ENCODE measurements around the gene TBC1D32.
"Not testable (repeated sequence)": the region's sequence is repeated elsewhere in the genome, so short reads cannot be mapped to it uniquely, and the experiment has no call there.

TBC1D32 gene

DNA sequence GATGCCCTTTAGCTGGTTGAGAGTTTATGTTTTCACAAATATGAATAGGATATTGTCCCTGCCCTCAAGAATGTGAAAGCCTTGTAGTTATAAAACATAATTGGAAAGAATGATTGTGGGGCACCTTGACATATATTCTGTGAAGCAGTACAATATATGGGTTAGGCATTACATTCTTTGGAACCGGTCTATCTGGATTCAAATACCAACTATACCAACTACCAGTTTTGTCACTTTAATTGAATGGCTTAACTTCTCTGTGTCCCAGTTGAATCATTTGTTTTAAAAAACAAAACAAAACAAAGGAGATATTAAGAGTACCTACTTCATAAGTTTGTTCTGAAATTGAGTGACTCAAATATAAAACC is 146.5 kb downstream of the TBC1D32 start:
- Histone ChIP-seq H3K9me3 (no peaks in the 10 kb centered on the region), H3K27ac (no peak overlapping the region), H3K27me3 (no peaks in the 10 kb centered on the region), H3K36me3 (no peaks in the 10 kb centered on the region), H3K4me1 (ENCODE audit: control insufficient read depth in 1 of 2, insufficient read depth in 1 of 2, low read depth in 1 of 2, low read length in 1 of 2) (no peaks in the 10 kb centered on the region), H3K4me3 (ENCODE audit: low read depth in 1 of 2, low read length in 1 of 2) (no peak overlapping the region)
- TF ChIP-seq, protein P1, sequence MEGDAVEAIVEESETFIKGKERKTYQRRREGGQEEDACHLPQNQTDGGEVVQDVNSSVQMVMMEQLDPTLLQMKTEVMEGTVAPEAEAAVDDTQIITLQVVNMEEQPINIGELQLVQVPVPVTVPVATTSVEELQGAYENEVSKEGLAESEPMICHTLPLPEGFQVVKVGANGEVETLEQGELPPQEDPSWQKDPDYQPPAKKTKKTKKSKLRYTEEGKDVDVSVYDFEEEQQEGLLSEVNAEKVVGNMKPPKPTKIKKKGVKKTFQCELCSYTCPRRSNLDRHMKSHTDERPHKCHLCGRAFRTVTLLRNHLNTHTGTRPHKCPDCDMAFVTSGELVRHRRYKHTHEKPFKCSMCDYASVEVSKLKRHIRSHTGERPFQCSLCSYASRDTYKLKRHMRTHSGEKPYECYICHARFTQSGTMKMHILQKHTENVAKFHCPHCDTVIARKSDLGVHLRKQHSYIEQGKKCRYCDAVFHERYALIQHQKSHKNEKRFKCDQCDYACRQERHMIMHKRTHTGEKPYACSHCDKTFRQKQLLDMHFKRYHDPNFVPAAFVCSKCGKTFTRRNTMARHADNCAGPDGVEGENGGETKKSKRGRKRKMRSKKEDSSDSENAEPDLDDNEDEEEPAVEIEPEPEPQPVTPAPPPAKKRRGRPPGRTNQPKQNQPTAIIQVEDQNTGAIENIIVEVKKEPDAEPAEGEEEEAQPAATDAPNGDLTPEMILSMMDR (IDR thresholded peaks at IDR 0.05) = no peak

DNA sequence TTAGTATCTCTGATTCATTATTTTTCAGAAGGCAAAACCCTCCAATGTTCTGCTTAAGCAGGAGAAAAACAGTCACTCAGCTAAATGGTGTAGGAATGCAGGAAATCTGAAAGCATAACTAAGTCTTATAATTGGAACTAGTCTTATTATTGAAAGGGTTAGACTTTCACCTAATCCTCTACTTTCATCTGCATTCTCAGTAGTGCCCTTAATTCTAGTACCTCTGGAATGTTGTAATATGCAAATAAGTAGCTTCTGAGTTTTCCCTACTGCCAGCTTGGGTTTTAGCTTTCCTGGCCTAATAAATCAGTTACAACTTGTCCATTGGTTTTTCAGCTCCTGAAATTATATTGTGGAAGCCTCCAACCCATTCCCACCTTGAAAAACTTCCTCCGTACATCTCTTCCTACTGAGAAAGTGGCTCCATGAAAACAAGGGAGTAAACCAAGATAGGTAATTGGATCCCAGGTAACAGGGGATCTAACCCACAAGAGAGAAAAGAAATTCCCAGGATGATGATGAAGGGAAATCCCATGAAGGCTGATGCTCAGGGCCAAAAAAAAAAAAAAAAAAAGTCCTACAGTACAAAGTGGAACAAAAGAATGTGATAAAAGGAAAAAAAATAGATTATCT is 147.0 kb downstream of the TBC1D32 start:
- TF ChIP-seq, protein P1 (IDR thresholded peaks at IDR 0.05) = no peak
- no peaks in the 10 kb centered on the region for H3K9me3 ChIP-seq
- no peaks in the 10 kb centered on the region for H3K27me3 ChIP-seq
- no peaks in the 10 kb centered on the region for H3K36me3 ChIP-seq
- no peak overlapping the region for H3K4me3 ChIP-seq (ENCODE audit: low read depth in 1 of 2, low read length in 1 of 2)
- no peak overlapping the region for H3K27ac ChIP-seq
- H3K4me1 ChIP-seq (ENCODE audit: control insufficient read depth in 1 of 2, insufficient read depth in 1 of 2, low read depth in 1 of 2, low read length in 1 of 2) = no peaks in the 10 kb centered on the region

DNA sequence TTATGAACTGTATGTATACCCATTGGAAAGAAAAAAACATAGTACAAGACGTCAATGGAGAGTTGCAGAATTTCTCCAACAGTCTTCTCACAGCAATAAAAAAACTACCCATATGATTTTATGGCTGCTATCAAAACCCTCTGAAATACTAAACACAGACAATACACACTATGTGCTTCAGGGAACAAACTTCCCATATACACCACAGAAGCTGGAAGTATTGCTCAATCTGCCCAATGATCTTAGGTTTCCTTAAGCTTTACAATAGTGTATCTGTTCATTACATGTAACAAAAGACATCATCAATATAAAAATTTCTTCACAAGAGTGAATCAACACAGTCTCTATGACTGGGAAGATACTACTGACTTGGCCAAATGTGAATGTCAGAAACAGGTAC is 150.5 kb downstream of the TBC1D32 start:
- Histone ChIP-seq H3K27me3 (no peaks in the 10 kb centered on the region), H3K27ac (no peak overlapping the region), H3K4me3 (ENCODE audit: low read depth in 1 of 2, low read length in 1 of 2) (no peak overlapping the region), H3K4me1 (ENCODE audit: control insufficient read depth in 1 of 2, insufficient read depth in 1 of 2, low read depth in 1 of 2, low read length in 1 of 2) (no peaks in the 10 kb centered on the region), H3K36me3 (no peaks in the 10 kb centered on the region), H3K9me3 (no peaks in the 10 kb centered on the region)
- TF ChIP-seq, protein P1 (IDR thresholded peaks at IDR 0.05) = no peak

DNA sequence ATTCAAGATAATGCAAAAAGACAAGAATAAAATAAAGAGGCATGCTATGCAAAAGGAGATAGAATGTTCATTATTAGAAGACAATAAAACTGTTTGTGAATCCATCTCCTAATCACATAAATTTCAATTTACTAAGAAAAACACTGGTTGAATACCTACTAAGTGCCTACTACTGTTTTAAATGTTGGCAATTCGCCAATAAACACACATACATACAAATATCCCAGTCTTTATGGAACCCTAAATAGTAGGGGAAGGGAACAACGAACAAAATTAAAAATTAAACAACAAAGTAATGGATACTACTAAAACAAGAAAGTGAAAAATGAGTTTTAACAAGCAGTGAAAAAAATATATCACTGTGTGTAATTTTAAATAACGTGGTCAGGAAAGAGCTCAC is 158.5 kb downstream of the TBC1D32 start:
- Histone ChIP-seq H3K4me3 (ENCODE audit: low read depth in 1 of 2, low read length in 1 of 2) (no peak overlapping the region), H3K27ac (no peak overlapping the region), H3K27me3 (no peaks in the 10 kb centered on the region), H3K36me3 (no peaks in the 10 kb centered on the region), H3K4me1 (ENCODE audit: control insufficient read depth in 1 of 2, insufficient read depth in 1 of 2, low read depth in 1 of 2, low read length in 1 of 2) (no peaks in the 10 kb centered on the region), H3K9me3 (no peaks in the 10 kb centered on the region)
- TF ChIP-seq, protein P1 (IDR thresholded peaks at IDR 0.05) = no peak

DNA sequence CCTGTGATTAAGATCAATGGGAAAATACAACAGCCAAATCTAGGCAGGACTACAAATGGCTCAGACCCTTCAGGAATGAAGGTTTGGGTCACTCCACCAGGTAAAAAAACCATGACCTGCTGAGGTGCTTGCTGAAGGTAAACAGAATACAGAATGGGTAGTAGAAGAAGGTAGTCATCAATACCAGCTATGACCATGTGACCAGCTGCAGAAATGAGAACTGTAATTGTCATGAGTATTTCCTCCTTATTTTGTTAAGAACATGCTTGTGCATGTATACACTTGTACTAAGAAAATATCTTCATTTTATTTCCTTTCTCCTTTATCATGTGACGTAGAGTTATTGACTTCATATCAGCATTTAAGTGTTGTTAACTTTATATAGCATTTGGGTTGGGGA is 161.8 kb downstream of the TBC1D32 start:
- not testable (repeated sequence) for H3K27ac ChIP-seq; H3K27me3 ChIP-seq; H3K36me3 ChIP-seq; H3K9me3 ChIP-seq; H3K4me3 ChIP-seq (ENCODE audit: low read depth in 1 of 2, low read length in 1 of 2); H3K4me1 ChIP-seq (ENCODE audit: control insufficient read depth in 1 of 2, insufficient read depth in 1 of 2, low read depth in 1 of 2, low read length in 1 of 2)

DNA sequence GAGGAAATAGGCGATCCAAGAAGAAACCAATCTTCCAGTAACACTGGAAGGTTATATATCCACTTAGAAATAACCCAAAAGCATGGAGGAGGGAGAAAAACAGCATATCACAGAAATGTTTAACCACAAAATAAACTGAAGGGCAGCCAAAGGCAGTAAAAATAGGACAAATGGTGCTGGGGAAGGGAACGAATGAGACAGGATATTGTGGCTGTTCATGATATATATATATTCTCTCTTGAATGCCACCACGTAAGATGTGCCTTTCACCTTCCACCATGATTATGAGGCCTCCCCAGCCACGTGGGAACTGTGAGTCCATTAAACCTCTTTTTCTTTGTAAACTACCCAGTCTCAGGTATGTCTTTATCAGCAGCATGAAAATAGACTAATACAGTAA is 162.4 kb downstream of the TBC1D32 start:
- Histone ChIP-seq H3K4me3 (ENCODE audit: low read depth in 1 of 2, low read length in 1 of 2) (no peak overlapping the region), H3K36me3 (no peaks in the 10 kb centered on the region), H3K9me3 (no peaks in the 10 kb centered on the region), H3K4me1 (ENCODE audit: control insufficient read depth in 1 of 2, insufficient read depth in 1 of 2, low read depth in 1 of 2, low read length in 1 of 2) (no peaks in the 10 kb centered on the region), H3K27me3 (no peaks in the 10 kb centered on the region), H3K27ac (no peak overlapping the region)
- TF ChIP-seq, protein P1 (IDR thresholded peaks at IDR 0.05) = no peak
